HFFc6 (cell line): ENCODE data around the gene TTC7B. TPM values are rescaled to one million over a fixed set of nuclear protein-coding genes. Genes with fewer than 3 reads are reported as not detected.

Source experiments
- DNase-seq: peaks from one replicate; pipeline ENCODE4 v3.0.0-alpha.2; 2018
- H3K27ac Mint-ChIP-seq: 2 replicates; pipeline ENCODE4 v1.8.0; 2020; ENCODE audit warnings: mild to moderate bottlenecking, mixed read lengths
- H3K27me3 Mint-ChIP-seq: 2 replicates; pipeline ENCODE4 v1.8.0; 2021; ENCODE audit warnings: mild to moderate bottlenecking, moderate library complexity, mixed read lengths; ENCODE audit not compliant: insufficient read depth
- H3K36me3 Mint-ChIP-seq: 2 replicates; pipeline ENCODE4 v1.8.0; 2021; ENCODE audit warnings: low read depth, mixed read lengths
- H3K4me1 Mint-ChIP-seq: 2 replicates; pipeline ENCODE4 v1.8.0; 2020; ENCODE audit warnings: low read depth, mixed read lengths
- H3K4me3 Mint-ChIP-seq: 2 replicates; pipeline ENCODE4 v1.8.0; 2020; ENCODE audit warnings: mild to moderate bottlenecking, moderate library complexity, mixed read lengths
- H3K9me3 Mint-ChIP-seq: 2 replicates; pipeline ENCODE4 v1.8.0; 2020; ENCODE audit warnings: mild to moderate bottlenecking, mixed read lengths
- total RNA-seq, 6 experiments: library from RNA; stranded (reverse); fragmentation: NEBNext Ultra II Directional; extraction: Animal tissue kit (Norgen Biotek cat#: 25700); gene quantifications; 2 replicates in 1 of 6; 3 replicates in 5 of 6; pipeline ENCODE4 v1.2.3, GENCODE V29; 2021
- TF ChIP-seq, protein P1 (sequence below): fragments of 200-600 bp; sonication (generic); IDR thresholded peaks from 2 replicates; pipeline ENCODE4 v1.5.0; 2021; ENCODE audit warnings: antibody characterized with exemption, mild to moderate bottlenecking

Gene TTC7B
- total RNA-seq, 6 experiments from 2014 or later = 34.6 to 46.9 (median 40.9) TPM

DNA sequence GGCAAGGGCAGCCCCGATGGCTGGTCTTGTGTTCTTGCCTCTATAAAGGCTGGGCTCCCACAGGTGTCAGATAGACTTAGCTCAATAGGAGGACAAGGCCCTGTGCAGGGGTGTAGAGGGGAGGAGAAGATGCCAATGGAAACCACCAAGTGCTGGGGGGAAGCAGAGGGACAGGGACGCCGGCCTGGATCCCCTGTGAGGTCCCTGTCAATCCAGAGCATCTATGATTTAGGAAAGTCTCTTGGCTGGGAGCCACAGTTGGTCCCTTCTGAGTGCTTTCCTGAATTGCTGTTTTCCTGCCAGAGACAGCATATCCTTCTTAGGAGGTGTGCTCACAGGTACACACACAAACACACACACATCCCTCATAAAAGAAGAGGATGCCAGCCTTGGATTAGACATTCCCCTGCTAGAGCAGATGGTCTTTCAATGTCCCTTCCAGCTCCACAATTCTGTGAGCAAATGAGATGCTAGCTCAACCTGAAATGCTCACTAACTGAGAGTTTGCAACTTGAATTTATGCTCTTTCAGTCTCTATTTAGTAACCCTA, 62.7 kb downstream of the TTC7B start:
- Mint-ChIP-seq H3K9me3 (peaks cover 14% of the 10 kb centered on the region), H3K27ac (no peak overlapping the region), H3K4me3 (no peak overlapping the region), H3K4me1 (peaks cover 5% of the 10 kb centered on the region; the same call in 1 of the 2 replicates), H3K27me3 (no peaks in the 10 kb centered on the region; the same call in 1 of the 2 replicates), H3K36me3 (peaks cover 16% of the 10 kb centered on the region)
- no peak for DNase-seq
- TF ChIP-seq, protein P1, sequence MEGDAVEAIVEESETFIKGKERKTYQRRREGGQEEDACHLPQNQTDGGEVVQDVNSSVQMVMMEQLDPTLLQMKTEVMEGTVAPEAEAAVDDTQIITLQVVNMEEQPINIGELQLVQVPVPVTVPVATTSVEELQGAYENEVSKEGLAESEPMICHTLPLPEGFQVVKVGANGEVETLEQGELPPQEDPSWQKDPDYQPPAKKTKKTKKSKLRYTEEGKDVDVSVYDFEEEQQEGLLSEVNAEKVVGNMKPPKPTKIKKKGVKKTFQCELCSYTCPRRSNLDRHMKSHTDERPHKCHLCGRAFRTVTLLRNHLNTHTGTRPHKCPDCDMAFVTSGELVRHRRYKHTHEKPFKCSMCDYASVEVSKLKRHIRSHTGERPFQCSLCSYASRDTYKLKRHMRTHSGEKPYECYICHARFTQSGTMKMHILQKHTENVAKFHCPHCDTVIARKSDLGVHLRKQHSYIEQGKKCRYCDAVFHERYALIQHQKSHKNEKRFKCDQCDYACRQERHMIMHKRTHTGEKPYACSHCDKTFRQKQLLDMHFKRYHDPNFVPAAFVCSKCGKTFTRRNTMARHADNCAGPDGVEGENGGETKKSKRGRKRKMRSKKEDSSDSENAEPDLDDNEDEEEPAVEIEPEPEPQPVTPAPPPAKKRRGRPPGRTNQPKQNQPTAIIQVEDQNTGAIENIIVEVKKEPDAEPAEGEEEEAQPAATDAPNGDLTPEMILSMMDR = no peak

DNA sequence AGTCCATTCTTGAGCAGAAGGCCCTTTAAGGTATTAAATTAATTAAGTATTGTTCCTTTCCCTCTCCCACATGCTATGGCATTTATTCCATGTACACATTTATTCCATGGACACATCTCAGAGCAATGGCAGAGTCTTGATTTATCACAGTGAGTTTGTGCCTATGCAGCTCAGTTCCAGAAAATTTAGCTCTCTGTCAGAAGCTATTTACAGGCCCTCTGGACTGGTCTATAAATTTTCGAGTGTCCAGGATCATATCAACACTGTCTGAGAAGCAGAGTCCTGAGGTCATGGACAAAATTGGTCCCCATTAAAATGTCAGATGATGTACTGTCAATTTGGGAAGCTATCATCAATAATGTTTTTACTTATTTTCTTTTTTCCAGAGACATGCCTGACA, 65.5 kb downstream of the TTC7B start:
- no peak overlapping the region for H3K4me3 Mint-ChIP-seq
- TF ChIP-seq, protein P1 = no peak
- peaks cover under 1% of the 10 kb centered on the region; the same call in 1 of the 2 replicates for H3K4me1 Mint-ChIP-seq
- peaks cover 18% of the 10 kb centered on the region for H3K9me3 Mint-ChIP-seq
- H3K36me3 Mint-ChIP-seq = peaks cover 16% of the 10 kb centered on the region
- DNase-seq = no peak
- H3K27ac Mint-ChIP-seq = no peak overlapping the region
- H3K27me3 Mint-ChIP-seq = no peaks in the 10 kb centered on the region; the same call in 1 of the 2 replicates

DNA sequence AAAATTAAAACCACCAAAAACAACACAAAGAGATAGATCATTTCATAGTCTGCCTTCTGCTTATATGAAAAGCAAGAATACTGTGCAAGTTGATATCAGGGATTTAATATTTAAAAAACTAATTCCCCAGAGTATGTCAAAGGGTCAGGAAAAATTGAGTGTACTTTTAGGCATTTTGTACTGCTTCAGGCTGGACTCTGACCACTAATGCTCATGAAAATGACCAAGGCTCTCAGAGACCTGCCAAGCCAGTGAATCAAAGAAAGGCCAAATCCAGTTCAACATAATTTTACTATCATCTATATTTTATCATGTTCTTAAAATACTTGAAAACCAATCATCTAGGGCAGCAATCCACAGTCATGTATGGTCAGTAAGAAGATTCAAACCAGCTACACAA, 66.0 kb downstream of the TTC7B start:
- TF ChIP-seq, protein P1 = no peak
- Mint-ChIP-seq H3K27me3 (no peaks in the 10 kb centered on the region; the same call in 1 of the 2 replicates), H3K4me3 (no peak overlapping the region), H3K4me1 (no peaks in the 10 kb centered on the region), H3K9me3 (peaks cover 18% of the 10 kb centered on the region), H3K36me3 (peaks cover 16% of the 10 kb centered on the region), H3K27ac (no peak overlapping the region)
- no peak for DNase-seq

DNA sequence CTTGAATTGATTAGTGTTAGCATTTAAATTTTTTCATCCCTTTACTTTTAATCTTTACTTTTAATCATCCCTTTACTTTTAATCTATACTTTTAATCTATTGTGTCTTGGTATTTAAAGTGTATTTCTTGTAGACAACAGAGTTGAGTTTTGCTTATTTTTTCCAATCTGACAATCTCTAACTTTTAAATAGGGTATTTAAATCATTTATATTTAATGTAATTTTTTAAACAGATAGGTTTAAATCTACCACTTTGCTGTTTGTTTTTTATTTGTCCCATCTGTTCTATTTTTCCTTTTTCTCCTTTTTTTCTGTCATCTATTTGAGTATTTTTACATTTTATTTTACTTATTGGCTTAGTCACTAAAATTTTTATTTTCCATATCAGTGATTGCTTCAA, 68.3 kb downstream of the TTC7B start:
- DNase-seq = no peak
- H3K27me3 Mint-ChIP-seq = no peaks in the 10 kb centered on the region
- H3K4me3 Mint-ChIP-seq = no peak overlapping the region
- no peak overlapping the region for H3K27ac Mint-ChIP-seq
- peaks cover 18% of the 10 kb centered on the region for H3K9me3 Mint-ChIP-seq
- H3K36me3 Mint-ChIP-seq = peaks cover 16% of the 10 kb centered on the region
- TF ChIP-seq, protein P1 = no peak
- H3K4me1 Mint-ChIP-seq = no peaks in the 10 kb centered on the region

DNA sequence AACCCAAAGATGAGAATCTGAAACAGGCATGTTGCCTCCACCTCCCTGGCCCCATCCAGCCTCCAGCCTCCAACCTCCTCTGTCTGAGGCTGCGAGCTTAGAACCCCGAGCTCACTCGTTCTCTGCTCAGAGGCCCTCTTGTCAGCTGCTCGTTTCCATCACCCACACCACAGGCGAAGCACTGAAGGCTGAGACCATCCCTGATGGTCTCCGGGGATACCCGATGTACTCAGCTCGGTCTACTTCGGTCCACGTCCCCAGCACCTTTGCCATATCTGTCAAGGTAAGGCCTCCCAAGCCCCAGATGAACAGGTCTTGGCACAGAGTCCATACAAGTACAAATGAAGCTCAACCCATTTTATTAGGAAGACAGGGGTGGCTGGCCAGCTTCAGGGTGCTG, 72.4 kb downstream of the TTC7B start:
- H3K9me3 Mint-ChIP-seq = peaks cover 7% of the 10 kb centered on the region; the same call in 1 of the 2 replicates
- no peak overlapping the region for H3K27ac Mint-ChIP-seq
- no peak overlapping the region for H3K4me3 Mint-ChIP-seq
- H3K4me1 Mint-ChIP-seq = no peaks in the 10 kb centered on the region
- H3K36me3 Mint-ChIP-seq = peaks cover 3% of the 10 kb centered on the region
- TF ChIP-seq, protein P1 = no peak
- no peaks in the 10 kb centered on the region for H3K27me3 Mint-ChIP-seq
- no peak for DNase-seq
